WTC11 (cell line): ENCODE results near the gene RBPMS2. TPM values are rescaled to one million over a fixed set of nuclear protein-coding genes. Genes with fewer than 3 reads are reported as not detected.

Experiments used
- ATAC-seq: fragments of 200-7000 bp; cut with Tn5 transposase; 2 replicates; pipeline ENCODE4 v1.10.0; 2021; ENCODE audit warnings: mild to moderate bottlenecking, moderate library complexity
- CTCF ChIA-PET: fragments of 300-600 bp; sonication (Branson Sonifier 250); formaldehyde crosslinking; loops from one replicate; lab custom pipeline; 2021; ENCODE audit warnings: antibody characterized with exemption; lab: Charles Lee
- POLR2A ChIA-PET: fragments of 350-600 bp; sonication (Branson Sonifier 250); formaldehyde crosslinking; loops from one replicate; lab custom pipeline; 2021; ENCODE audit warnings: antibody characterized with exemption; lab: Charles Lee
- DNase-seq: peaks from one replicate; pipeline ENCODE4 v3.0.0; 2021; ENCODE audit warnings: low spot score
- H3K27ac Mint-ChIP-seq: 2 replicates; pipeline ENCODE4 v1.8.0; 2021; ENCODE audit warnings: mixed read lengths
- H3K27me3 Mint-ChIP-seq: 2 replicates; pipeline ENCODE4 v1.8.0; 2021; ENCODE audit warnings: low read depth, mild to moderate bottlenecking, moderate library complexity, mixed read lengths
- H3K36me3 Mint-ChIP-seq: 2 replicates; pipeline ENCODE4 v1.8.0; 2021; ENCODE audit warnings: mixed read lengths
- H3K4me1 Mint-ChIP-seq: 2 replicates; pipeline ENCODE4 v1.8.0; 2022; ENCODE audit warnings: mixed read lengths
- H3K4me3 Mint-ChIP-seq: 2 replicates; pipeline ENCODE4 v1.8.0; 2021; ENCODE audit warnings: mild to moderate bottlenecking, moderate library complexity, mixed read lengths
- H3K9me3 Mint-ChIP-seq: 2 replicates; pipeline ENCODE4 v1.8.0; 2021; ENCODE audit warnings: mixed read lengths
- ATF6 ChIP-seq: sonication (generic); formaldehyde crosslinking; IDR thresholded peaks from 2 replicates; pipeline ENCODE4 v1.8.1; 2023; ENCODE audit warnings: mild to moderate bottlenecking, missing genetic modification reagents
- ELF4 ChIP-seq: sonication (generic); formaldehyde crosslinking; IDR thresholded peaks from 2 replicates; pipeline ENCODE4 v1.8.1; 2022; ENCODE audit warnings: low read depth, mild to moderate bottlenecking, moderate library complexity, missing genetic modification reagents
- FOXP4 ChIP-seq: sonication (generic); formaldehyde crosslinking; IDR thresholded peaks from 2 replicates; pipeline ENCODE4 v1.8.0; 2022; ENCODE audit warnings: mild to moderate bottlenecking, missing genetic modification reagents
- HMGXB4 ChIP-seq: sonication (generic); formaldehyde crosslinking; IDR thresholded peaks from 2 replicates; pipeline ENCODE4 v1.8.1; 2023; ENCODE audit warnings: mild to moderate bottlenecking, moderate library complexity, missing genetic modification reagents
- IRF1 ChIP-seq: sonication (generic); formaldehyde crosslinking; IDR thresholded peaks from 2 replicates; pipeline ENCODE4 v1.8.0; 2023; ENCODE audit warnings: missing genetic modification reagents
- MLX ChIP-seq: sonication (generic); formaldehyde crosslinking; IDR thresholded peaks from 2 replicates; pipeline ENCODE4 v1.8.1; 2023; ENCODE audit warnings: mild to moderate bottlenecking, missing genetic modification reagents, moderate library complexity
- MYBL2 ChIP-seq: sonication (generic); formaldehyde crosslinking; IDR thresholded peaks from 2 replicates; pipeline ENCODE4 v1.8.1; 2023; ENCODE audit warnings: mild to moderate bottlenecking, moderate library complexity, missing genetic modification reagents
- SMAD3 ChIP-seq: sonication (generic); formaldehyde crosslinking; IDR thresholded peaks from 2 replicates; pipeline ENCODE4 v1.8.0; 2022; ENCODE audit warnings: missing genetic modification reagents, mild to moderate bottlenecking, borderline replicate concordance
- SMAD4 ChIP-seq: sonication (generic); formaldehyde crosslinking; IDR thresholded peaks from 2 replicates; pipeline ENCODE4 v1.8.0; 2022; ENCODE audit warnings: mild to moderate bottlenecking, missing genetic modification reagents
- ZNF121 ChIP-seq: sonication (generic); formaldehyde crosslinking; IDR thresholded peaks from 2 replicates; pipeline ENCODE4 v1.8.0; 2023; ENCODE audit warnings: missing genetic modification reagents
- ZNF138 ChIP-seq: sonication (generic); formaldehyde crosslinking; conservative IDR thresholded peaks from 2 replicates; pipeline ENCODE4 v1.8.1; 2022; ENCODE audit warnings: mild to moderate bottlenecking, moderate library complexity, missing genetic modification reagents
- ZNF219 ChIP-seq: sonication (generic); formaldehyde crosslinking; IDR thresholded peaks from 2 replicates; pipeline ENCODE4 v1.8.0; 2023; ENCODE audit warnings: missing genetic modification reagents, mild to moderate bottlenecking, borderline replicate concordance
- ZNF232 ChIP-seq: sonication (generic); formaldehyde crosslinking; IDR thresholded peaks from 2 replicates; pipeline ENCODE4 v1.8.0; 2022; ENCODE audit warnings: mild to moderate bottlenecking, missing genetic modification reagents
- ZNF263 ChIP-seq: sonication (generic); formaldehyde crosslinking; IDR thresholded peaks from 2 replicates; pipeline ENCODE4 v1.8.1; 2022; ENCODE audit warnings: low read depth, mild to moderate bottlenecking, moderate library complexity, missing genetic modification reagents
- ZNF671 ChIP-seq: fragments of 250-450 bp; sonication (Bioruptor Pico); IDR thresholded peaks from 2 replicates; pipeline ENCODE4 v1.8.0; 2021; ENCODE audit warnings: mild to moderate bottlenecking
- total RNA-seq: library from RNA; stranded (reverse); gene quantifications from 3 replicates; pipeline ENCODE4 v1.2.3, GENCODE V29; 2021
- TF ChIP-seq, protein P1 (sequence below): sonication (generic); formaldehyde crosslinking; IDR thresholded peaks from 2 replicates; pipeline ENCODE4 v1.8.1; 2022; ENCODE audit warnings: mild to moderate bottlenecking, moderate library complexity, missing genetic modification reagents
- TF ChIP-seq, protein P2 (sequence below): fragments of 200-600 bp; IDR thresholded peaks from 2 replicates; pipeline ENCODE4 v1.8.0; 2022; ENCODE audit warnings: antibody characterized with exemption
- TF ChIP-seq, protein P3 (sequence below): sonication (generic); formaldehyde crosslinking; IDR thresholded peaks from 2 replicates; pipeline ENCODE4 v1.8.0; 2023; ENCODE audit warnings: missing genetic modification reagents, mild to moderate bottlenecking, borderline replicate concordance

The RBPMS2 gene
- total RNA-seq, 1 experiment from 2014 or later, result 195 TPM

DNA sequence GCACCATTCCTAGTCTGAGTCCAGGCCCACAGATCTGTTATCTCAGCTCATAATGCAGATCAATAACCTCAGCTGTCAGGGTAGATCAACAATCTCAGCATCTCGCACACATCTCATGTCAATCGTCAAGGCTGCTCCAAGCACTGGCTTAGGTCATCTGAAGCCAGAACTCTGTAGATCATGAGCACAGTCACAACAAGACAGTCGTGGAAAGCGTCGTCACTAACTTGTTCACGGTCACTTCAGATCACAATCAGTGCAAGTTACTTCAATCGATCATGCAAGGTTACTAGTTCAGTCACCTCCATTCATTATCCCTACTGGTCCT lies 71.8 kb downstream of the RBPMS2 start (continued):
- TF ChIP-seq ATF6 (CRISPR knock-in tag) (no peak), ZNF232 (CRISPR knock-in tag) (no peak)

DNA sequence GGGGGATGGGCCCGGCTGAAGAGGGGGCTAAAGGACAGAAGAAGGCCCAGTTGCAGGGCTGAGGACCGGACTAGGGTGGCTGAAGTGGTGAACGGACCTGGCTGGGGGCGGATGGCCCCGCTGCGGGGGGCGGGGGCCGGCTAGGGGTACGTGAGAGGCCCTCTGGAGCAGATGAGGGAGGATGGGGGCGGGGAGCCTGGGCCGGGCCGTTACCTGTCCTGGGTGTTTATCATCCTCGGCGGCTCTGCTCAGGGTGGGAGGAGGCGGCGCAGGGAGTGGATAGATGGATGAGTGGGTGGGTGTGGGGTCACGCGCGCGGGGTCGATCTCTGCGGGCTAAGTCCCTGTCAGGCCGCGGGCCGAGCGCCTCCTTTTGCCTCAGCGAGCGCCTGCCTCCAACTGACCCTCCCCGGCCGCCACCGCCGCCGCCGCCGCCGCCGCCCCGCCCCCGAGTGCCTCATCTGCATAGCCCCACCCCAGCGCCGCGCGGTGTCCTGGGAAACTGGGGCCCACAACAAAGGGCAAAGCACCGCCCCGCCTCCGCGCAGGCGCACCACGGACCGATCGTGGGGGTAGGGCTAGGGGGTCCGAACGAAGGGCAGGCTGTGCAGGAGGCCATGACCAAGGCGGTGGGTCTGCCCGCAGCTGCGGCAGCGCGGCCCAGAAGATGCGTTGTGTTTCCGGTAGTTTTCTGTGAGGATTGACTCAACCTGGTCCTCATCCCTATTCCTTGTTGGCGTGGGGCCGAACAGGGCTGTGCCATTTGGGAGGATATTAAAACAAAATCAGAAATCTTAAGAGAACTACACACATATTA lies 72.4 kb downstream of the RBPMS2 start:
- POLR2A ChIA-PET, result interaction anchor here (0.9 to 3.9 kb wide), 3 partner anchors 105 to 138 kb away, joined by 3 to 33 read pairs (median 4); no protein-coding TSS in a partner anchor
- peak; percentile 78 for ATAC-seq
- peaks cover 27% of the 10 kb centered on the region for H3K36me3 Mint-ChIP-seq
- TF ChIP-seq ZNF219 (no peak), ZNF232 (CRISPR knock-in tag) (no peak), ZNF121 (no peak), ELF4 (CRISPR knock-in tag) (no peak), ZNF138 (CRISPR knock-in tag) (no peak), MLX (CRISPR knock-in tag) (no peak), ZNF263 (CRISPR knock-in tag) (no peak), MYBL2 (0 out of 2 replicates have a peak, but pooled peaks have one; percentile 50), ZNF671 (CRISPR knock-in tag) (no peak), SMAD4 (CRISPR knock-in tag) (no peak), IRF1 (CRISPR knock-in tag) (no peak), HMGXB4 (no peak; the same call in 1 of the 2 replicates), FOXP4 (no peak), SMAD3 (no peak)
- TF ChIP-seq, protein P1, sequence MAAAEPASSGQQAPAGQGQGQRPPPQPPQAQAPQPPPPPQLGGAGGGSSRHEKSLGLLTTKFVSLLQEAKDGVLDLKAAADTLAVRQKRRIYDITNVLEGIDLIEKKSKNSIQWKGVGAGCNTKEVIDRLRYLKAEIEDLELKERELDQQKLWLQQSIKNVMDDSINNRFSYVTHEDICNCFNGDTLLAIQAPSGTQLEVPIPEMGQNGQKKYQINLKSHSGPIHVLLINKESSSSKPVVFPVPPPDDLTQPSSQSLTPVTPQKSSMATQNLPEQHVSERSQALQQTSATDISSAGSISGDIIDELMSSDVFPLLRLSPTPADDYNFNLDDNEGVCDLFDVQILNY (CRISPR knock-in tag), result peak; percentile 21
- TF ChIP-seq, protein P2, sequence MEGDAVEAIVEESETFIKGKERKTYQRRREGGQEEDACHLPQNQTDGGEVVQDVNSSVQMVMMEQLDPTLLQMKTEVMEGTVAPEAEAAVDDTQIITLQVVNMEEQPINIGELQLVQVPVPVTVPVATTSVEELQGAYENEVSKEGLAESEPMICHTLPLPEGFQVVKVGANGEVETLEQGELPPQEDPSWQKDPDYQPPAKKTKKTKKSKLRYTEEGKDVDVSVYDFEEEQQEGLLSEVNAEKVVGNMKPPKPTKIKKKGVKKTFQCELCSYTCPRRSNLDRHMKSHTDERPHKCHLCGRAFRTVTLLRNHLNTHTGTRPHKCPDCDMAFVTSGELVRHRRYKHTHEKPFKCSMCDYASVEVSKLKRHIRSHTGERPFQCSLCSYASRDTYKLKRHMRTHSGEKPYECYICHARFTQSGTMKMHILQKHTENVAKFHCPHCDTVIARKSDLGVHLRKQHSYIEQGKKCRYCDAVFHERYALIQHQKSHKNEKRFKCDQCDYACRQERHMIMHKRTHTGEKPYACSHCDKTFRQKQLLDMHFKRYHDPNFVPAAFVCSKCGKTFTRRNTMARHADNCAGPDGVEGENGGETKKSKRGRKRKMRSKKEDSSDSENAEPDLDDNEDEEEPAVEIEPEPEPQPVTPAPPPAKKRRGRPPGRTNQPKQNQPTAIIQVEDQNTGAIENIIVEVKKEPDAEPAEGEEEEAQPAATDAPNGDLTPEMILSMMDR, result no peak
- TF ChIP-seq, protein P3, sequence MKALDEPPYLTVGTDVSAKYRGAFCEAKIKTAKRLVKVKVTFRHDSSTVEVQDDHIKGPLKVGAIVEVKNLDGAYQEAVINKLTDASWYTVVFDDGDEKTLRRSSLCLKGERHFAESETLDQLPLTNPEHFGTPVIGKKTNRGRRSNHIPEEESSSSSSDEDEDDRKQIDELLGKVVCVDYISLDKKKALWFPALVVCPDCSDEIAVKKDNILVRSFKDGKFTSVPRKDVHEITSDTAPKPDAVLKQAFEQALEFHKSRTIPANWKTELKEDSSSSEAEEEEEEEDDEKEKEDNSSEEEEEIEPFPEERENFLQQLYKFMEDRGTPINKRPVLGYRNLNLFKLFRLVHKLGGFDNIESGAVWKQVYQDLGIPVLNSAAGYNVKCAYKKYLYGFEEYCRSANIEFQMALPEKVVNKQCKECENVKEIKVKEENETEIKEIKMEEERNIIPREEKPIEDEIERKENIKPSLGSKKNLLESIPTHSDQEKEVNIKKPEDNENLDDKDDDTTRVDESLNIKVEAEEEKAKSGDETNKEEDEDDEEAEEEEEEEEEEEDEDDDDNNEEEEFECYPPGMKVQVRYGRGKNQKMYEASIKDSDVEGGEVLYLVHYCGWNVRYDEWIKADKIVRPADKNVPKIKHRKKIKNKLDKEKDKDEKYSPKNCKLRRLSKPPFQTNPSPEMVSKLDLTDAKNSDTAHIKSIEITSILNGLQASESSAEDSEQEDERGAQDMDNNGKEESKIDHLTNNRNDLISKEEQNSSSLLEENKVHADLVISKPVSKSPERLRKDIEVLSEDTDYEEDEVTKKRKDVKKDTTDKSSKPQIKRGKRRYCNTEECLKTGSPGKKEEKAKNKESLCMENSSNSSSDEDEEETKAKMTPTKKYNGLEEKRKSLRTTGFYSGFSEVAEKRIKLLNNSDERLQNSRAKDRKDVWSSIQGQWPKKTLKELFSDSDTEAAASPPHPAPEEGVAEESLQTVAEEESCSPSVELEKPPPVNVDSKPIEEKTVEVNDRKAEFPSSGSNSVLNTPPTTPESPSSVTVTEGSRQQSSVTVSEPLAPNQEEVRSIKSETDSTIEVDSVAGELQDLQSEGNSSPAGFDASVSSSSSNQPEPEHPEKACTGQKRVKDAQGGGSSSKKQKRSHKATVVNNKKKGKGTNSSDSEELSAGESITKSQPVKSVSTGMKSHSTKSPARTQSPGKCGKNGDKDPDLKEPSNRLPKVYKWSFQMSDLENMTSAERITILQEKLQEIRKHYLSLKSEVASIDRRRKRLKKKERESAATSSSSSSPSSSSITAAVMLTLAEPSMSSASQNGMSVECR (CRISPR knock-in tag), result no peak

More for the DNA sequence above, 72.4 kb downstream of the RBPMS2 start:
- Mint-ChIP-seq H3K4me3 (peak overlapping the region; percentile 82), H3K4me1 (peaks cover 47% of the 10 kb centered on the region), H3K9me3 (no peaks in the 10 kb centered on the region), H3K27ac (peak overlapping the region; percentile 98), H3K27me3 (no peaks in the 10 kb centered on the region)
- peak; percentile 99 for DNase-seq
- CTCF ChIA-PET, result interaction anchor here (1.0 to 2.2 kb wide), 2 partner anchors 16 to 25 kb away, joined by 3 to 7 read pairs; no protein-coding TSS in a partner anchor
